Measurements from ENCODE around the gene CFAP97D2.

GRCh38 chr13:114211446-114212157, 32.5 kb downstream of the CFAP97D2 start:
- TF ChIP-seq CTCF (IDR thresholded peaks at IDR 0.05 in 8 of 11, conservative IDR thresholded peaks at IDR 0.05 in 3 of 11) (no peak), POLR2AphosphoS5 (IDR thresholded peaks at IDR 0.05) (no peak)
